PC-3 (cell line): ENCODE results near the gene HRG. TPM values are rescaled to one million over a fixed set of nuclear protein-coding genes. Genes with fewer than 3 reads are reported as not detected.
A peak's percentile ranks its signal among the peaks of the same experiment; 100 is the strongest.

Experiments used
- ATAC-seq: fragments of 200-7000 bp; cut with Tn5 transposase; 2 replicates; pipeline ENCODE4 v1.9.1; 2020; ENCODE audit warnings: mild to moderate bottlenecking, moderate library complexity
- BruUV-seq: library from RNA; stranded (reverse); fragments of 400-500 nt; replicated peaks from 2 replicates; lab custom pipeline; 2021; lab: Mats Ljungman, UMichigan
- CTCF ChIA-PET: fragments of 300-600 bp; sonication (Branson Sonifier 250); formaldehyde crosslinking; loops from one replicate; lab custom pipeline; 2022; ENCODE audit warnings: antibody characterized with exemption; lab: Charles Lee
- POLR2A ChIA-PET: fragments of 300-600 bp; sonication (Branson Sonifier 250); formaldehyde crosslinking; loops from one replicate; lab custom pipeline; 2022; ENCODE audit warnings: antibody characterized with exemption; ENCODE audit not compliant: unreplicated experiment; lab: Charles Lee
- DNase-seq: peaks from one replicate; pipeline ENCODE4 v3.0.0-alpha.2; 2015
- H2AFZ ChIP-seq: fragments of 300-600 bp; sonication (generic); 2 replicates; pipeline ENCODE4 v1.6.0; 2016; ENCODE audit warnings: antibody characterized with exemption, low read length
- H3F3A ChIP-seq: fragments of 300-600 bp; sonication (generic); one replicate; pipeline ENCODE4 v1.6.0; 2017; ENCODE audit warnings: antibody characterized with exemption, low read length, control low read depth, mild to moderate bottlenecking; ENCODE audit not compliant: unreplicated experiment
- H3K27ac ChIP-seq: fragments of 300-600 bp; sonication (generic); 2 replicates; pipeline ENCODE4 v1.5.1; 2016; ENCODE audit warnings: mild to moderate bottlenecking, low read length
- H3K27me3 ChIP-seq: fragments of 300-600 bp; sonication (generic); 2 replicates; pipeline ENCODE4 v1.6.1; 2016; ENCODE audit warnings: low read length, mixed read lengths
- H3K36me3 ChIP-seq: fragments of 300-600 bp; sonication (generic); 2 replicates; pipeline ENCODE4 v1.6.1; 2016; ENCODE audit warnings: low read depth, mixed run types, low read length, mixed read lengths
- H3K4me1 ChIP-seq: fragments of 300-600 bp; sonication (generic); 2 replicates; pipeline ENCODE4 v1.5.1; 2016; ENCODE audit warnings: low read length; ENCODE audit not compliant: insufficient read depth
- H3K4me2 ChIP-seq: fragments of 300-600 bp; sonication (generic); 2 replicates; pipeline ENCODE4 v1.6.0; 2016; ENCODE audit warnings: low read length
- H3K4me3 ChIP-seq: fragments of 300-600 bp; sonication (generic); 2 replicates; pipeline ENCODE4 v1.5.1; 2016; ENCODE audit warnings: mild to moderate bottlenecking, low read length, mixed read lengths
- H3K79me2 ChIP-seq: fragments of 300-600 bp; sonication (generic); 2 replicates; pipeline ENCODE4 v1.6.1; 2017; ENCODE audit warnings: low read length, mixed read lengths
- H3K9ac ChIP-seq: fragments of 300-600 bp; sonication (generic); 2 replicates; pipeline ENCODE4 v1.6.0; 2016; ENCODE audit warnings: mild to moderate bottlenecking, low read length
- H3K9me2 ChIP-seq: fragments of 300-600 bp; sonication (generic); replicated peaks from 2 replicates; pipeline ENCODE4 v1.6.1; 2016; ENCODE audit warnings: mixed run types, low read length, mixed read lengths
- H3K9me3 ChIP-seq: fragments of 300-600 bp; sonication (generic); 2 replicates; pipeline ENCODE4 v1.6.1; 2016; ENCODE audit warnings: low read length, mixed read lengths
- H4K20me1 ChIP-seq: fragments of 300-600 bp; sonication (generic); 2 replicates; pipeline ENCODE4 v1.6.1; 2016; ENCODE audit warnings: low read length, mixed read lengths
- CTCF ChIP-seq: fragments of 300-600 bp; sonication (generic); conservative IDR thresholded peaks from 2 replicates; pipeline ENCODE4 v1.5.1; 2017; ENCODE audit warnings: antibody characterized with exemption, low read depth, mild to moderate bottlenecking, low read length
- EZH2 ChIP-seq: fragments of 300-600 bp; sonication (generic); IDR thresholded peaks from one replicate; pipeline ENCODE4 v1.6.1; 2017; ENCODE audit warnings: antibody characterized with exemption, mild to moderate bottlenecking, low read length; ENCODE audit not compliant: unreplicated experiment
- EZH2phosphoT487 ChIP-seq: fragments of 300-600 bp; sonication (generic); IDR thresholded peaks from 2 replicates; pipeline ENCODE4 v1.6.1; 2018; ENCODE audit warnings: mild to moderate bottlenecking, antibody characterized with exemption, low read length, borderline replicate concordance
- intact Hi-C: fragments of 100-400 bp; cut with micrococcal nuclease; formaldehyde crosslinking; loops from 2 replicates; pipeline ENCODE4 v1.9.0; 2023
- total RNA-seq: library from RNA; depleted of rRNA; stranded (reverse); fragments of >200 nt; gene quantifications from 2 replicates; pipeline ENCODE4 v1.2.3, GENCODE V29; 2014

The HRG gene
- total RNA-seq, 1 experiment from 2014 or later: not detected

- H3K9me3 ChIP-seq: no peaks in the 10 kb centered on the region
- H3K4me3 ChIP-seq: no peak overlapping the region
- no peak overlapping the region for H3K4me2 ChIP-seq
- BruUV-seq: no TSS peak
- no peak overlapping the region for H3K27ac ChIP-seq
- H3K4me1 ChIP-seq: peaks cover 18% of the 10 kb centered on the region
- 0 out of 2 replicates have a peak overlapping the region, but pooled peaks have one; percentile 3 for H2AFZ ChIP-seq
- no peaks in the 10 kb centered on the region for H3K27me3 ChIP-seq
- ChIA-PET POLR2A (no interaction called here), CTCF (no interaction called here)
- no peaks in the 10 kb centered on the region for H3K79me2 ChIP-seq
- intact Hi-C loops: no loop called here
- H3K9me2 ChIP-seq: no peaks in the 10 kb centered on the region
- TF ChIP-seq CTCF (no peak), EZH2phosphoT487 (no peak), EZH2 (no peak)
- H3F3A ChIP-seq: no peaks in the 10 kb centered on the region
- DNase-seq (no peak), ATAC-seq (no peak)
- H3K36me3 ChIP-seq: no peaks in the 10 kb centered on the region
- no peak overlapping the region for H3K9ac ChIP-seq
- no peaks in the 10 kb centered on the region for H4K20me1 ChIP-seq
Observed at GRCh38 chr3:186640929-186641328, 24.9 kb upstream of the HRG start.

GRCh38 chr3:186642014-186642413 lies 23.8 kb upstream of the HRG start:
- no peak overlapping the region for H3K4me2 ChIP-seq
- no peak for TF ChIP-seq EZH2phosphoT487
- TF ChIP-seq CTCF: no peak
- no peak for TF ChIP-seq EZH2
- no peak overlapping the region for H3K9ac ChIP-seq
- H3K36me3 ChIP-seq: no peaks in the 10 kb centered on the region
- no peaks in the 10 kb centered on the region for H3F3A ChIP-seq
- H3K9me3 ChIP-seq: no peaks in the 10 kb centered on the region
- no peaks in the 10 kb centered on the region for H4K20me1 ChIP-seq
- no TSS peak for BruUV-seq
- DNase-seq: no peak
- CTCF ChIA-PET: no interaction called here
- H3K4me3 ChIP-seq: no peak overlapping the region
- intact Hi-C loops: no loop called here
- no peak overlapping the region for H2AFZ ChIP-seq
- ATAC-seq: no peak
- POLR2A ChIA-PET: no interaction called here
- peaks cover 18% of the 10 kb centered on the region for H3K4me1 ChIP-seq
- H3K27me3 ChIP-seq: no peaks in the 10 kb centered on the region
- H3K79me2 ChIP-seq: no peaks in the 10 kb centered on the region
- H3K9me2 ChIP-seq: no peaks in the 10 kb centered on the region
- no peak overlapping the region for H3K27ac ChIP-seq

- Histone ChIP-seq H2AFZ (no peak overlapping the region), H4K20me1 (no peaks in the 10 kb centered on the region), H3K9ac (no peak overlapping the region), H3K4me3 (no peak overlapping the region), H3K4me2 (no peak overlapping the region), H3F3A (no peaks in the 10 kb centered on the region), H3K9me2 (no peaks in the 10 kb centered on the region), H3K36me3 (no peaks in the 10 kb centered on the region), H3K79me2 (no peaks in the 10 kb centered on the region), H3K9me3 (no peaks in the 10 kb centered on the region), H3K4me1 (peaks cover 18% of the 10 kb centered on the region), H3K27me3 (no peaks in the 10 kb centered on the region), H3K27ac (no peak overlapping the region)
- ChIA-PET CTCF (no interaction called here), POLR2A (no interaction called here)
- ATAC-seq (no peak), DNase-seq (peak; percentile 31)
- TF ChIP-seq EZH2phosphoT487 (no peak), CTCF (no peak), EZH2 (no peak)
- BruUV-seq: no TSS peak
- intact Hi-C loops: no loop called here
Observed at GRCh38 chr3:186643493-186643892, 22.3 kb upstream of the HRG start.
